ENCODE data around the gene TIMM17A.

TIMM17A gene

DNA sequence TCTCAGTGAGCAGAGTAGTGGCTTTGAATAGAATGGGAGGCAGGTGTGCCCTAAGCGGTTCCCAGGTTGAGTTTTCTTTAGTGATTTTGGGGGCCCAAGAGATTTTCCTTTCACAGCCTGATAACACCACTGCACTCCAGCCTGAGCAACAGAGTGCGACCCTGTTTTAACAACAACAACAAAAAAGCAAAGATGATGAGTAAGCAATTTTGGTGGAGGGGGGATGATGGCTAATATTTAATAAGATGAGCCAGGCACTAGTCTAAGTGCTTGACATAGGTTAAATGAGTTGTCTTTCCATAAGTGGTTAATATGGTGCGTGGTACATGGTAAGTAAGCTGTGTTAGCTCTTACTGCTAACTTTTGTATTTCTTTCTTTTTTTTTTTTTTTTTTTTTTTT is 29.1 kb downstream of the TIMM17A start:
- no peak for DNase-seq

DNA sequence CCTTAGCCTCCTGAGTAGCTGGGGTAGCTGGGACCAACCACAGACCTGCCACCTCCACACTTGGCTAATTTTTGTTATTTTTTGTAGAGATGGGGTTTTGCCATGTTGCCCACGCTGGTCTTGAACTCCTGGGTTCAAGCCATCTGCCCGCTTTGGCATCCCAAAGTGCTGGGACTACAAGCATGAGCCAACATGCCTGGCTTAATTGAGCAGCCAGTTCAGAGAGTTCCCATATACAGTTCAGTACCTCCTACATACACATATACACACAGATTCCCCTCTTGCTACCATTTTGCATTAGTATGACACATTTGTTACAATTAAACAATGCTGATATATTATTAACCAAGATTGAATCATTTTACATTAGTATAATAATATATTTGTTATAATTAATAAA is 30.1 kb downstream of the TIMM17A start:
- DNase-seq = no peak

DNA sequence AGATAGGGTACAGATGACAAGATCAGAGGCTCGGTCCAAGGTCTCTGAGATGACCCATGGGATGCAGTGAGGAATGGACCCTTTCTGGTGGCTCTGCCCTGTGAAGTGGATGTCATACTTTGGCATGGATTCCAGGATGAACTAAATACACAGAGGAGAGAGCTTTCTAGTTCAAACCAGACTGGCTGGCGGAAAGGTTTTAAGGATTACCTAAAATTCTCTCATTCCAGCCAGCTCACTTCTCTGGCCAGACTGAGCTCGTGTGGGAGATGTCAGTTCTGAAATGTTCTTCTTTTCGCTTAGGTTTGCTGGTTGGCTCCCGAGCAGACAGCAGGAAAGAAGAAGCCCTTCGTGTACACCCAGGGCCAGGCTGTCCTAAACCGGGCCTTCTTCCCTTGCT is 33.3 kb downstream of the TIMM17A start:
- no peak for DNase-seq

DNA sequence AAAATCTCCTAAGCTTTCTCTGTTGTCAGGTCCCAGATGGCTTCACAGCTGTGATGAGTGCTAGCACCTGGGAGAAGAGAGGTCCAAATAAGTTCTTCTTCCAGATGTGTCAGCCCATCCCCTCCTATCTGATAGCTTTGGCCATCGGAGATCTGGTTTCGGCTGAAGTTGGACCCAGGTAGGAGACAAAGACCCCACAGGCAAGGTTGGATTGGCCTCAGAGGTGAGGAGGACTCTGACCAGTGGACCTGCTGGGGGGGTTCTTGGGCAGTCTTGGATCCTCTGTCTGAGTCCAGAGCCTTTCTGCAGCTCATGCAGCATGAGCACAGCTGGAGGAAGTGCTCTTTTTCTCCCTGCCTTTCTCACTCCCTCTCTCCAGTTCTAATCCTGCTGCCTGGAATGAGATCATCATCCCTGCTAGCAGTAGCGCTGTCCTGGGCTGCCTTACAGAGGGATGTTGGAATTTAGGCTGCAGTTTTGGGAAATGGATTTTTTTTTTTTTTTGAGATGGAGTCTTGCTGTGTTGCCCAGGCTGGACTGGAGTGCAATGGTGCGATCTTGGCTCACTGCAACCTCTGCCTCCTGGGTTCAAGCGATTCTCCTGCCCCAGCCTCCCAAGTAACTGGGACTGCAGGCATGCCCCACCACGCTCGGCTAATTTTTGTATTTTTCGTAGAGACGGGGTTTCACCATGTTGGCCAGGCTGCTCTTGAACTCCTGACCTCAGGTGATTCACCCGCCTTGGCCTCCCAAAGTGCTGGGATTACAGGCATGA is 34.2 kb downstream of the TIMM17A start:
- DNase-seq = no peak

DNA sequence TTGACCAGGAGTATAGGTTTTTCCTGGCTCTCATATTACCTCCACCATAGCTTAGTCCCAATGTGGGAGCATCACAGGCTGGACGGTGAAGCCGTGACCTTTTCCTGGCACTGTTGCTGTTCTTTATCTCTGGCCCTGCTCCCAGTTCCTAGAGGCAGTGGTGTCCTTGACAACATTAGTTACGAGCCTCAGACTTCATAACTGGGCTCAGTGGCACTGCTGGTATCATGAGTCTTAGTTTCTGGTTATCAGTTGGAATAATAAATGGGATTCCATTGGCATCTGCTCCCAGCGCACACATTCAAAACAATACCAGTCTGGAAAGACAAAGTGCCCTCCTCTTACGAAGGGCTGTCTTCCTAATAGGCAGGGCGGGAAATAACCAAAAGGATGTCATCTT is 35.1 kb downstream of the TIMM17A start:
- no peak for DNase-seq

DNA sequence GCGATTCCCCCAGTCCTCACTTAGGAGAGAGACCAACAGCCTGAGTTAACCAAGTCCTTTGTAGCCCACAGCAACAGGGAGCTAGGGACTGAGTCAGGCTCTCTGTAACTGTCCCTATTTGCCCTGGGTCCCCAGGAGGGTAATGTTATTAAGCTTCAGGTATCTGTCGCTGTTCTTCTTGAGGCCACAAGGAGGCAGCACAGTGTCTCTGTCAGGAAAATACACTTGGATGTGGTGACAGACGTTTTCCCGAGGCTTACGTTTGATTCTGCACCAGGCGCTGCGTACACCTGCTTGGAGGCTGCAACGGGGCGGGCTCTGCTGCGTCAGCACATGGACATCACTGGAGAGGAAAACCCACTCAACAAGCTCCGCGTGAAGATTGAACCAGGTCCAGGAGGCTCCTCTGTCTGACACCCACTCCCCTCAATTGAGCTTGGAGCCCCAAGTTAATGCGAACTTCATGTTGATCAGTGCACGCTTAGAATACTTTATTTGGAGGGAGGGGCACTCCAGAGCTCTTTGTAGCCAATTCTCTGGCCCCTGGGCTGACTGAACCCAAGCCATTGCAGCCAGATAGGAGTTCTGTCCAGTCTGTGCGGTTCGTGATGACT is 44.4 kb downstream of the TIMM17A start:
- DNase-seq = peak; percentile 64 to 81

DNA sequence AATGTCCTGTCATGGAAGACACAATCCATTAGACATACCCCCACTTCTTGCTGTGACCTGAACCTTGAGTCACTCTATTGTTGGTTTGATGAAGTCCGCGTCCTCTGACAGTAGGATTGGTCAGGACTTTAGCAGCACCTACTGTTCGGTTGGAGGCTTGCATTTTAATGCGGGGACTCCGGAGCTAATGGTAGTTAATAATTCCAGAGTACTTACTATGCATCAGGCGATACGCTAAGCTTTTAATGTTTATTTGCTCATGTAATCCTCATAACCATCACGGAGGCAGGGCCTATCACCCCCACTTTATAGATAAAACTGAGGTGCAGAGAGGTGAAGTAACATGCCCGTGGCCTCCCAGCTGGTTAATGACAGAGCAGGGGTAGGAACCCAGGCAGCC is 47.2 kb downstream of the TIMM17A start:
- no peak for DNase-seq

DNA sequence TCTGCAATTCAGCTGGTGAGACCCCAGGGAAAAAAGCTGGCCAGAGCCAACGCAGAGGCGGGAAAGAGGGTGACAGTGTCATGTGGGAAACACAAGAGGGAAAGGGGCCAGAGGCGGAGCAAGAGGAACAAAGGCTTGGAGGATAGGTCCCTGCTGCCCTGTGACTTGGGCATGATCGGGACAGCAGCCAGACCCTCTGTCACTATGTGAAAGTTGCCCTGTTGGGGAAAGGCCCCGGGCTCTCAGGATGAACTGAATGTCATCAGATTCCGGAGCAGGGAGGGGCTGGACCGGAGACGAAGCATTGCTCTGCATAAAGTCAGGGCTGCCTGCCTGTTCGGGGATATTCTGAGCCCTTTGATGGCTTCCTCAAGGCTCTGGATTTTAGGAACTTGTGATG is 49.4 kb downstream of the TIMM17A start:
- DNase-seq = no peak

DNA sequence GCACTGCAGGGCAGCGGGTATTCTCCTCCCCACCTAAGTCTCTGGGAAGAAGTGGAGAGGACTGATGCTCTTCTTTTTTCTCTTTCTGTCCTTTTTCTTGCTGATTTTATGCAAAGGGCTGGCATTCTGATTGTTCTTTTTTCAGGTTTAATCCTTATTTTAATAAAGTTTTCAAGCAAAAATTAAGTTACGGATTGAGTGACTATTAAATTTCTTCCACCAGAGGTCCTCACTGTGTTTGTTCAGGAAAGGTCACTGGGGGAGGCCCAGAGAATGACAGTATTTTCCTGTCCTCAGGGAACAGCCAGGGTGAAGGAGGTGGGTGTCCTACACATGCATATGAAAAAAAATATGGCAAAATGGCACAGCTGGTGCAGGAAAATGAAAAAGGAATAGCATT is 50.7 kb downstream of the TIMM17A start:
- DNase-seq = no peak

DNA sequence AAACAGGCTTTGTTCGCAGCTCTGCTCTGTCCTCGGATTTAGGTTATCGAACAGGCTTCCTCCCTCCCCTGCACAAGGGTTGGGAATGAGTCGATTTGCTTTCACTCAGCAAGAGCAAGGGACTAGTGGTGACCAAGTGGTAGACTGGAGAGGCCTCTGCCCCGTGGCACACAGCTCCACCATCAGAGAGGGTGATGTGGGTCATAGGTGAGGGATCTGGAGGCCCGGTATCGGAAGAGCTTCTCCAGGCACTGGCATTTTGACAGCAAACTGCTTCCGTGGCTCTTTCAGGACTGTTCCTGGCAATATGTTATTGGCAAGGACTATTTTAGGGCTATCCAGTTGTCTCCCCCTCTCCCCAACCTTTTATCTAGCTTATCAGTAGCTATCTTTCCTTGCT is 52.0 kb downstream of the TIMM17A start:
- no peak for DNase-seq

DNA sequence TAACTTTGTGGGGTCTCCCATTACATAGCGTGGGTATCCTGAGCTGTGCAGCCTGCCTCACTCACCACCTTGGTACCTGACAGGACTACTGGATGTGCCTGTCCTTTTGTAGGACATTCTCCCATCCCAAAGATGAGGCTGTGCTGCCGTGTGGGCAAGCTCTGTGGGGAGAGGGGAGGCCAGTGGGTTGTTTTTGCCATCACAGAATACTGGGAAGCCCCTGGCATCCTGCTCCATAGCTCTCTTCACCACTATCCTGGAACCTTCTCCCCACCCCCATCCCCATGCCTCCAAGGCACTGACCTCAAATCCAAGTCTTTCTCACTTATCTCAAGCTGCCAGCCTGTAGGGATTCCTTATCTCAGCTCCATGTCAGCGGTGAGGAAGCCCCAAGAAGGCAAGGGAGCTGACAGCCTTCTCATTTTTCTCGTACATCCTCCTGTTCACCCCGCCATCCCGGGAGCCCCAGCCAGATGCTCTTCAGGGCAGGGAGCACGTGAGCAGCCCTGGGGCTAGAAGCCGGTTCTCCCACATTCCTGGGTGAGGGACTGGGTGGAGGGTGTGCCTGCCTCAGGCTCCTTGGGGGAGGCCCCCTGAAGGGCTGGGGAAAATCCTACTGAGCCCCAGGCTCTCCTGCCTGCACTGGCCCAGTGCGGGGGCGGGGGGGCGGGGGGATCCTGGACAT is 52.6 kb downstream of the TIMM17A start:
- DNase-seq = peak; percentile 57 to 82

DNA sequence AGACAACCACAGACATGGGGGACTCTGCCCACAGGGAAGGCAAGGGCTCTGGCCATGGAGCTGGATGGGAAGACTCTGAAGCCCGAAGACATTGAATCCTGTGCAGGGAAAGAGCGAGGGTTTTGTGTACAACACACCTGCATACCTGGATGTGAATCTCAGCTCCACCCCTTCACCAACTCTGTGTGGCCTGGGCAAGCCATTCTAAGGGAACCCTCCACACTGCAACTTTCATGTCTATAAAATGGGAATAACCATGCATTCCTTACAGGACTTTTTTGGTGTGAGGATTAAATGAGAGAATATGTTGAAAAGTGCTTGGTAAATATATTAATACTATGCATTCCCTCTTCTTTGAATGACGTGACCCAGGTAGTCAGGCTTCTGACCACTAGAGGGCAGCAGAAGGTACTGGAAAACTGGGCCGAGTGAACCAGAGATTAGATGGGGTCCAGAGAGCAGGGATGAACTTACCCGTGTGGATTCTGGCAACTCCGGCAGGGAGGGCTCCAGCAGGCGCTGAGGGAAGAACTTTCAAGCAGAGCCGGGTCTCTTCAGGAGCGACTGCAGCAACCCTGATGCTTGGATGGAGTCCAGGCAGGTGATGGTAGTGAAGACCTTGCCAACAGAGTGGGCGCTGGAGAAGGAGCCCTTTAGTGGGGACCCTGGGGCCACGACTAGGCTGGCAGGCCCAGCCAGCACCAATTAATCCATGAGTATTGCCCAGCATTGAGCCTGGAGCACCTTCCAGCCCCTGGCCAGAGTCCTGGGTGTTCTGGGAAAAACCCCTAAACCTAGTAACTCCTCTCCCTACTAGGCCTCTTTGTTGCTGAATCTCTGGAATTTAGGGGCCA is 54.2 kb downstream of the TIMM17A start:
- peak; percentile 82 to 88 for DNase-seq

DNA sequence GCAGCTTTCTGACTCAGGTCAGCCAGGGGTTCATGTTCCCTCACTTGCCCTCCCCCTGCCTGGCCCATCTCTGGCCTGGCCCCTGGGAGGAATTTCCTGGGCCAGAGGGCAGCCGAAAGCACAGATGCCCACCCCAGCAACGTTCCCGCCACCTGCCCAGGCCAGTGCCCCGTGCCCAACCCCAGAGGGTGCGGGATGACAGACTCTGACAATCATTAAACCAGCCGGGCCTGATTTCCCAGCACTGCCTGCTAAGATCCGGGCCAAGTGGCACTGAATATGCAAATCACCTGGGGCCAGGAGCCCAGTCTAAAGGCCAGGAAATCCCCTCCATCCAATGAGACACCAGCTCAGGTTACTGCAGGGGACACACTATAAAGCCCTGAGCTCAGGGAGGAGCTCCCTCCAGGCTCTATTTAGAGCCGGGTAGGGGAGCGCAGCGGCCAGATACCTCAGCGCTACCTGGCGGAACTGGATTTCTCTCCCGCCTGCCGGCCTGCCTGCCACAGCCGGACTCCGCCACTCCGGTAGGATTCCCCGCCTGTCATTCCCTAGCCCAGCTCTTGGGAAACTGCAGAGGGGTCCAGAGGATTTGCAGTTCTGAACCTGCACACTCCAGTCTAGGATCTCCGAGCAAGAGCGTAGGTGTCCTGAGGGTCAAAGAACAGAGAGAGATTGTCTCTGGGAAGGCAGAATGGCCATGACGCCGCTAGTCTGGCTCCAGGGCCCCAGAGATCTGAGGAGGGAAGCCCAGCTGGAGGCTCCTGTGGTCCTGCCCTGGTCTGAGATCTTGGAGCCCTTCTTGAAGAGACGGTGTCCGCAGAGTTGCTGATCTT is 55.1 kb downstream of the TIMM17A start, which contains the start of gene ELF3:
TSS of gene ELF3 (plus strand) at position 408 of the 836 bp plus-strand sequence. CDS start 550 bp downstream, outside the sequence.
- peak; percentile 97 to 98 for DNase-seq

DNA sequence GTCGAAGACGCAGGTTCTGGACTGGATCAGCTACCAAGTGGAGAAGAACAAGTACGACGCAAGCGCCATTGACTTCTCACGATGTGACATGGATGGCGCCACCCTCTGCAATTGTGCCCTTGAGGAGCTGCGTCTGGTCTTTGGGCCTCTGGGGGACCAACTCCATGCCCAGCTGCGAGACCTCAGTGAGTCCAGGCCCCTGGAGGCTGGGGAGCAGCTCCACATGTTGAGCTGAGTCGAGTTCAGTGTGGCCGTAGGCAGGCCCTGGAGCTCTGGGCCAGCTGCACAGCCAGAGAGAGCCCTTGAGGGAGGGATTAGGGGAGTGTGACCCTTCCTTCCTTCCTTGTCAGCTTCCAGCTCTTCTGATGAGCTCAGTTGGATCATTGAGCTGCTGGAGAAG is 56.7 kb downstream of the TIMM17A start:
- DNase-seq = peak in 1 of 2 experiments; percentile 34

DNA sequence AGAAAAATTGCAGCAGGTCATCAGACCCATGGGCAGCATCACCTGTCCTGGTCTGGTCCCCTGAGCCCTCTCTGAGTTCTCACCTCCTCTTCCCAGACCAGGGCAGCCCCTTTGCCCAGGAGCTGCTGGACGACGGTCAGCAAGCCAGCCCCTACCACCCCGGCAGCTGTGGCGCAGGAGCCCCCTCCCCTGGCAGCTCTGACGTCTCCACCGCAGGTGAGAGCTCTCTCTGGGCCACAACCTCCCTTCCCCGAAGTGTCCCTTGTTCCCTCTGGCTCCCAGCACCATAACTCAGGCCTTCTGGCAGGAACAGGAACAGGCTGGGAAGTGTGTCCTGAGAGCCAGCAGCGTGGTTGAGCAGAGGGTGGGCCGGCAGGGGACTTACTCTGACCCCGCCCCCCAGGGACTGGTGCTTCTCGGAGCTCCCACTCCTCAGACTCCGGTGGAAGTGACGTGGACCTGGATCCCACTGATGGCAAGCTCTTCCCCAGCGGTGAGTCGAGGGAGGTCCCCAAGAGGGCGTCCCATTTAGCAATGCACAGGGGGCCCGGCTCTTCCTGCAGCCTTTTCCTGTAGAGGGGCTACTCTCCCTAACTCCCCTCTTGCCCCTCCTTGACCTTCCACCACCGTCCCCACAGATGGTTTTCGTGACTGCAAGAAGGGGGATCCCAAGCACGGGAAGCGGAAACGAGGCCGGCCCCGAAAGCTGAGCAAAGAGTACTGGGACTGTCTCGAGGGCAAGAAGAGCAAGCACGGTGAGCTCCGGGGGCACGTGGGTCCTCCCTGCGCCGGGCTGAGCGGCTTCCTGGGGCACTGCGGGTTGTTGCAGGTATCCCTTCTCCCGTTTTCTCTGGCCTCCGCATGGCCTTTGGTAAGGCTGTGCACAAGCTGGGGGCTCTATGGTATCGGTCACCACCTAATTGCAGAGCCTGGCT is 57.5 kb downstream of the TIMM17A start:
- peak in 1 of 2 experiments; percentile 38 for DNase-seq

DNA sequence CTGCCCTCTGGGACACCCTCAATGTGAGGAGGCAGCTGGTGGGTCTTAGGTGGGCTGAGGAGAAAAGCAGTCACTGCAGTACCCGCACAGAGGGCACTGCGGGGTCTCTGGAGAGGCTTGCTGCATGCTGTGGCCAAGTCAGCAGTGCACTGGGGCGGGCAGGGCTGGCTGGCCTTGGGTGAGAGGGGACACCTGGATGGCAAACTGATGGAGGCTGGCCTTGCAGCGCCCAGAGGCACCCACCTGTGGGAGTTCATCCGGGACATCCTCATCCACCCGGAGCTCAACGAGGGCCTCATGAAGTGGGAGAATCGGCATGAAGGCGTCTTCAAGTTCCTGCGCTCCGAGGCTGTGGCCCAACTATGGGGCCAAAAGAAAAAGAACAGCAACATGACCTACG is 58.3 kb downstream of the TIMM17A start:
- no peak for DNase-seq

DNA sequence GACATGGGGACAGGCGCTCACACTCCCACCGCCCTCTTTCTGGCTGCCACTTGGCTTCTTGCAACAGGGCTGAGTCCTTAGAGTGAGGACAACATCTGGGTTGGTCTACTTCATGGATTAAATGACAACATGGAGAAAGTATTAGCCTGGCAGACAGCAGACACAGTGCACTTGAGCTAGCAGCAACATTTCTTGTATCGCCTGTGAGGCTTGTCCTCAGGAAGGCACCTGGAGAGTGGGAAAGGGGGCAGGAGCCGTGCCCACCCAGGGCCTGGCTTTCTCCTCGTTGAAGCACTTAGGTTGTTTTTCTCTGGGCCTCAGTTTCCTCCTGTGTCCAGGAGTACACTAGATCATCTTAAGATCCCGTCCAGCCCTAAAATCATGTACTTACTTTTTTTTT is 58.8 kb downstream of the TIMM17A start:
- DNase-seq = no peak

DNA sequence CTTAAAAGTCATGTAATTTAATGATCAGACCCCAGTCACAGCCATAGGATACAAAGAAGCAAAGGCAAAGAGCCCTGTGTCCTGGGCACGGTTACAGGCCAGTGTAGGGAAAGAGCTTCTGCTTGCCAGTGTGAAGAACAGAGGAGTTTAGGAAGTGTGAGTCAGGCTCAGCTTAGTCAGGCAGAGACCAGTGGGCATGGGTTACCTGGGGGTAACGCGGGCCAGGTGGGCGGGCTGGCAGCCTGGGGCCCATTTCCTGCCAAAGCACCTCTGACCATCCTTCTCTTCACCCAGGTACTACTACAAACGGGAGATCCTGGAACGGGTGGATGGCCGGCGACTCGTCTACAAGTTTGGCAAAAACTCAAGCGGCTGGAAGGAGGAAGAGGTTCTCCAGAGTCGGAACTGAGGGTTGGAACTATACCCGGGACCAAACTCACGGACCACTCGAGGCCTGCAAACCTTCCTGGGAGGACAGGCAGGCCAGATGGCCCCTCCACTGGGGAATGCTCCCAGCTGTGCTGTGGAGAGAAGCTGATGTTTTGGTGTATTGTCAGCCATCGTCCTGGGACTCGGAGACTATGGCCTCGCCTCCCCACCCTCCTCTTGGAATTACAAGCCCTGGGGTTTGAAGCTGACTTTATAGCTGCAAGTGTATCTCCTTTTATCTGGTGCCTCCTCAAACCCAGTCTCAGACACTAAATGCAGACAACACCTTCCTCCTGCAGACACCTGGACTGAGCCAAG is 59.8 kb downstream of the TIMM17A start:
- no peak for DNase-seq

DNA sequence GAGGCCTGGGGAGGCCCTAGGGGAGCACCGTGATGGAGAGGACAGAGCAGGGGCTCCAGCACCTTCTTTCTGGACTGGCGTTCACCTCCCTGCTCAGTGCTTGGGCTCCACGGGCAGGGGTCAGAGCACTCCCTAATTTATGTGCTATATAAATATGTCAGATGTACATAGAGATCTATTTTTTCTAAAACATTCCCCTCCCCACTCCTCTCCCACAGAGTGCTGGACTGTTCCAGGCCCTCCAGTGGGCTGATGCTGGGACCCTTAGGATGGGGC is 60.3 kb downstream of the TIMM17A start:
- DNase-seq = no peak

DNA sequence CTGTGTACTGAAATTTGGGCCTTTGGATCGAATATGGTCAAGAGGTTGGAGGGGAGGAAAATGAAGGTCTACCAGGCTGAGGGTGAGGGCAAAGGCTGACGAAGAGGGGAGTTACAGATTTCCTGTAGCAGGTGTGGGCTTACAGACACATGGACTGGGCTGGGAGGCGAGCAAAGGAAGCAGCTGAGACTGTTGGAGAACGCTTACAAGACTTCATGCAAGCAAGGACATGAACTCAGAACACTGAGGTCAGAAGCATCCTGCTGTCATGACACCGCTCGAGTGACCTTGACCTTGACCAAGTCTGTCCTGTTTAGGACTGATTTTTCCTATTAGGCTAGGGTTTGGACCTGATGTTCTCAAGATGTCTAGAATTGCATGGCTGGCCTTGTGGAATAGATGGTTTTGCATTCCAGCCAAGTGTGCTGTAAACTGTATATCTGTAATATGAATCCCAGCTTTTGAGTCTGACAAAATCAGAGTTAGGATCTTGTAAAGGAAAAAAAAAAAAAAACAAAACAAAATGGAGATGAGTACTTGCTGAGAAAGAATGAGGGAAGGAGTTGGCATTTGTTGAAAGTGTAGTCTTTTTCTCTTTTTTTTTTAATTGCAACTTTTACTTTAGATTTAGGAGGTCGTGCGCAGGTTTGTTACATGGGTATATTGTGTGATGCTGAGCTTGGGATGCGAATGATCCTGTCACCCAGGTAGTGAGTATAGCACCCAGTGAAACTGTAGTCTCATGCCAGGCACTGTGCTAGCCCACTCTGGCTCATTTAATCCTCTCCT is 60.9 kb downstream of the TIMM17A start:
- DNase-seq = no peak
